ENCODE results near the gene ZNF423.

DNA sequence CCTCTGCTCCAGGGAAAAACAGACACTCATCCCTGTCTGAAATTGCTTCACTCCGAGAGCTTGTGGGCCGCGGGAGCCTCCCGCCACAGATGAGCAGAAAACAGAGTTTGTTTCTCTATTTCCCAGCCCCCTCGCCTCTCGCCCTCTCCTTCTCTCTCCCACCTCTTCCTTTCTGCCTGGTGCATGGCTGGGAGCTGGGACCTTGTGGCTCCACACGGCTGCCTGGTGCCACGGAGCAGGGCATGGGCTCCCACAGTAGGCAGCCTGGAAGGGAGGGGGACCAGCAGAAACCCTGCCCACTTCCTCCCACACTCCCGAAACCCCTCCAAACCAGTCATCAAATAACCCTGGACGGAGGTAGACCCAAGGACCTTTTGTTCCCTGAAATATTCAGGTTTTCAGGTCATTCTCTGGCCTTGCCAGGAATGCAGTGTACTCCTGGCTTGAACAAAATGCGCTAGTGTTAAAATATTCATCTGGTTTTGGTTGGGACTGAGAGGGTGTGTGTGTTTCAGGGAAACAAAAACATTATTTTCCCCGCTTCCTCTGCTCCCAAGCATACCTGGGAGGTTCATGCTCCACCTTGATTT, 277.4 kb downstream of the ZNF423 start:
- TF ChIP-seq, protein P1, sequence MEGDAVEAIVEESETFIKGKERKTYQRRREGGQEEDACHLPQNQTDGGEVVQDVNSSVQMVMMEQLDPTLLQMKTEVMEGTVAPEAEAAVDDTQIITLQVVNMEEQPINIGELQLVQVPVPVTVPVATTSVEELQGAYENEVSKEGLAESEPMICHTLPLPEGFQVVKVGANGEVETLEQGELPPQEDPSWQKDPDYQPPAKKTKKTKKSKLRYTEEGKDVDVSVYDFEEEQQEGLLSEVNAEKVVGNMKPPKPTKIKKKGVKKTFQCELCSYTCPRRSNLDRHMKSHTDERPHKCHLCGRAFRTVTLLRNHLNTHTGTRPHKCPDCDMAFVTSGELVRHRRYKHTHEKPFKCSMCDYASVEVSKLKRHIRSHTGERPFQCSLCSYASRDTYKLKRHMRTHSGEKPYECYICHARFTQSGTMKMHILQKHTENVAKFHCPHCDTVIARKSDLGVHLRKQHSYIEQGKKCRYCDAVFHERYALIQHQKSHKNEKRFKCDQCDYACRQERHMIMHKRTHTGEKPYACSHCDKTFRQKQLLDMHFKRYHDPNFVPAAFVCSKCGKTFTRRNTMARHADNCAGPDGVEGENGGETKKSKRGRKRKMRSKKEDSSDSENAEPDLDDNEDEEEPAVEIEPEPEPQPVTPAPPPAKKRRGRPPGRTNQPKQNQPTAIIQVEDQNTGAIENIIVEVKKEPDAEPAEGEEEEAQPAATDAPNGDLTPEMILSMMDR (conservative IDR thresholded peaks at IDR 0.05; ENCODE audit: low read depth, low read length), result no peak
- no peak for TF ChIP-seq EZH2 (IDR thresholded peaks at IDR 0.05; ENCODE audit: borderline replicate concordance, low read depth, low read length, poor library complexity, severe bottlenecking)
